ENCODE measurements around the gene BLOC1S4.

DNA sequence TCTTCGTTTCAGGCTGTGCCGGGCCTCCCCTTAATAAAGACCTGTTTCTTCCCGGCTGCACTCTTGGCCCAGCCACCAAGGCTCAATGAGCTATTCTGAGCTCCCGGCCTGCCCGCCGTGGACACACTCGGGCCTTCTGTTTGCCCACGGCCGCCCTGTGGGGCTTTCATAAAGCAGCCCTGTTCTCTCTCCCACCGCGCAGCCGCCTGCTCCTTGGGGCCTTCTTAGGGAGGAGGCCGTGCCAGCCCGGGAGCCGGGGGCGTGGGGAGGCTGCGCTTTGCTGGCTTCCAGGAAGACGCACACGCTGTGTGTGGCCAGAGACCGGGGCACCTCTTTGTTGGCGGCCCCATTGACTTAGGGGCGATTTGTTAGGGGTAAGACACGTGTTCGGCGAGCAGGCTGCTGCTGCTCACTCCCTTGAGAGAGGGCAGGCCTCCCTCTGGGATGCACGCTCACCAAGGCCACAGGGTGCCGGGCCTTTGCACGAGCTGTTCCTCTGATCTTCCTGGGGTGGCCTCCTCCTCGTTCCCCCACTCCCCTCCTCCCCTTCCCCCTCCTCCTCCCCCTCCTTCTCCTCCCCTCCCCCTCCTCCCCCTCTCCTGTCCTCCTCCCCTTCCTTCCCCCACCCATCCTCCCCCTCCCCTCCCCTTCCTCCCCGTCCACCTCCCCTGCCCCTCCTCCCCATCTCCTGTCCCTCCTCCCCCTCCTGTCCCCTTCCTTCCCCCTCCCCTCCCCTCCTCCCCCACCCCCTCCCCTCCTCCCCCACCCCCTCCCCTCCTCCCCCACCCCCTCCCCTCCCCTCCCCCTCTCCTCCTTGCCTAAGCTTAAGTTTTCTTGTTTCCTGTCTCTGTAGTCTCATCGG is 11.3 kb downstream of the BLOC1S4 start:
- TF ChIP-seq EZH2phosphoT487 (IDR thresholded peaks at IDR 0.05; ENCODE audit: borderline replicate concordance), result no peak
- TF ChIP-seq, protein P1, sequence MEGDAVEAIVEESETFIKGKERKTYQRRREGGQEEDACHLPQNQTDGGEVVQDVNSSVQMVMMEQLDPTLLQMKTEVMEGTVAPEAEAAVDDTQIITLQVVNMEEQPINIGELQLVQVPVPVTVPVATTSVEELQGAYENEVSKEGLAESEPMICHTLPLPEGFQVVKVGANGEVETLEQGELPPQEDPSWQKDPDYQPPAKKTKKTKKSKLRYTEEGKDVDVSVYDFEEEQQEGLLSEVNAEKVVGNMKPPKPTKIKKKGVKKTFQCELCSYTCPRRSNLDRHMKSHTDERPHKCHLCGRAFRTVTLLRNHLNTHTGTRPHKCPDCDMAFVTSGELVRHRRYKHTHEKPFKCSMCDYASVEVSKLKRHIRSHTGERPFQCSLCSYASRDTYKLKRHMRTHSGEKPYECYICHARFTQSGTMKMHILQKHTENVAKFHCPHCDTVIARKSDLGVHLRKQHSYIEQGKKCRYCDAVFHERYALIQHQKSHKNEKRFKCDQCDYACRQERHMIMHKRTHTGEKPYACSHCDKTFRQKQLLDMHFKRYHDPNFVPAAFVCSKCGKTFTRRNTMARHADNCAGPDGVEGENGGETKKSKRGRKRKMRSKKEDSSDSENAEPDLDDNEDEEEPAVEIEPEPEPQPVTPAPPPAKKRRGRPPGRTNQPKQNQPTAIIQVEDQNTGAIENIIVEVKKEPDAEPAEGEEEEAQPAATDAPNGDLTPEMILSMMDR (conservative IDR thresholded peaks at IDR 0.05; ENCODE audit: low read length), result no peak

Measured in Loucy (cell line).